HTERT RPE-1 (cell line): Measurements from ENCODE around the gene VWA2.

Source experiments
- in situ Hi-C: fragments of 300-500 bp; cut with MboI; formaldehyde crosslinking; loops from 4 replicates; pipeline ENCODE4 v1.14.3; 2020; ENCODE audit warnings: low sequenced_read_pairs

The VWA2 gene

DNA sequence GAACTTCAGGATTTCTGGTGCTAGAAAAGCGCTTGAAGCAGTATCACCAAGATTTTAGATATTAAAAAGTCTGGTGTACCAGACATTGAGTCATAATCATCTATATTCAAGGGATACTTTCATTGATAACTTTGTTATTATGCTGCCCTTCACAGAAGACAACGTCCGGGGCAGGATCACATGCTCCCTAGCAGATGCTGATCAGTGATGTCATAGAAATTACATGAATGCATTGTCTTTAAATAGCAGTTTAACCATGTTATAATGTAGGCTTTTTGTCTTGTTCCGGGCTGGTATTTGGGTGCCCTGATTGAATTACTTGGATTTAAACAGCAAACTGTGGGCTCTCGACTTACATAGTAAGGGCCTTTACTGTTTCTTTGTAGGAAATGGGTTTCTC is 54.0 kb downstream of the VWA2 start:
- in situ Hi-C loops, result no loop called here

DNA sequence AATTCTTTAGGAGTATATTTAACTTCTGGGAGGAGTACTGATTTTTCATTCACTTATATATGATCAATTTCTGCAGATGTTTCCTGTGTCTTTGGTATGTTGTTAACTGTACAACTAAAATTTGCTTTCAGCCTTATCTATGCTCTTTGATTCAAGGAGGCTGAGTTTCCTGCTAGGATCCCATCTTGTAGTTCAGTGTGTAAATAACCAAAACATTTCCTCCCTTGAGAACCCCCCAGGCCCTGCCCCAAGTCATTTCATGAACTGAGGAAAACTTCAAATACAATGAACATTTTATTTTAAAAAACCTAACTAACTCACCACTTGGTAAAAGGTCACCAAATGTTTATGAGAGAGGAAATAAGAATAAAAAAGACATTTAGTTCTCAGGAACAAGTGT is 55.5 kb downstream of the VWA2 start:
- in situ Hi-C loops, result no loop called here

DNA sequence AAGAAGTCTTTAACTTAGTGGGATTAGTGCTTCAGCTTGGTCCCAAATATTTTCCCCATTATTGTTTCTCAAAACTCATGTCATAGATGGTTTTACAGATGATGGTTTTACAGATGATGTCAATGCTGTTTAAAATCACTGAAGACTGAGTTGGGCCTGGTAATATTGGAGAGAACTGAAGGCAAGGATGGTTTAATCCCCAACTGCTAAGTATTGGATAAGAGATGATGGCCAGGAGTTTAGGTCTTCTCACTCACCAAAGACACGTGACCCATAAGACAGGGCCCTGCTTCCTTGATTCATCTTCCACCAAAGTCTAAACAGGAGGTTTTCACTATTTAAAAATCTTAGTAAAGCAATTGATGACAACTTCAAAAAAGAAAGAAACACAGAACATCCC is 56.3 kb downstream of the VWA2 start:
- in situ Hi-C loops, result no loop called here

DNA sequence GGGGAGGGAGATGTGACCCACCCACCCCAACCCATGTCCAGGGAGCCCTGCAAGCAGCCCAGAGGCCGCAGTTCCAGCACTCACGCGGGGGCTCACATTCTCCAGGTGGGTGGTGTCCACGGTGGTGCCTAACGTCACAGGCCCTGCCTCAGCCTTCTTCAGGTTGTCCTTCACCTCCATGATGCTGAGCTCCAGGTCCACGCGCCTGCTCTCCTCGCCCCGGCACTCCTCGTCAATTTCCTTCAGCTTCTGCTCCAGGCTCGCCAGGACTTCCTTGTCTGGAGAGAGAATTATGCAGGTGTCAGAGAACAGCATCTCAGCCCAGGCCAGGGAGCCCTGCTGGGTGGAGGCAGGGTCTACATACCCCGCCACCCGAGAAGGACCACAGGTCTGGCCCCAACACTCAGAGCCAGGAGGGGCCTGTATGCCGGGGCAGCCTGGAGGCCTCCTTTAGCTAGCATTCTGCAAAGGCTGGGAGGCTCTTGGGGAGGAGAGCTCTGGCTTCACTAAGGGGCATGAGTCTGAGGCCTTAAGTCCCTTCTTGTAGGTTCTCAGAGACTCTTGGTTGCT is 58.2 kb downstream of the VWA2 start:
- in situ Hi-C loops, result no loop called here

DNA sequence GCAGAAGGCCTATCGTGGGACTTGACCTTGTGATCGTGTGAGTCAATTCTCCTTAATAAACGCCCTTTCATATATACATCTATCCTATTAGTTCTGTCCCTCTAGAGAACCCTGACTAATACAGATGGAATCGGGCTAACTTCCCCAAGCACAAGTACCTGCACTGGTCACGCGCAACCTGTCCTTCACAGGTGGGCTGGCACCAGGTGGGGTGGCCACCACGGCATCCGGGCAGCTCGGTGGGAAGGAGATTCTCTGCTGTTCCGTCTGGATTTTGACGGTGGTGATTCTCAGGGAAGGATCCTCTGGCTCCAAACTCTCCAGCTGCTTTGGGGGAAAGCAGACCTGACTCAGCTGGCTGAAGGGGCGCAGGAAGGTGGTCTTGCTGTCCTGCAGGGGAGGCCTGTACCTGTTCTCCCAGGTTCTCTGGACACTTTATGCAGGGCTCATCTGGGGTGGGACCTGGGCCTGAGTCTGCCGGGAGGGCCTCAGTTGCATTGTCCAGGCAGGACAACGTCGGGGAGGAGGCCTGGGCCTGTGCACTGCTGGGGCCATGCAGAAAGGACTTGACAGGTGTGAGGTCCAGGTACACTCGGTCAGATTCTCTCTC is 61.1 kb downstream of the VWA2 start:
- in situ Hi-C loops, result no loop called here

DNA sequence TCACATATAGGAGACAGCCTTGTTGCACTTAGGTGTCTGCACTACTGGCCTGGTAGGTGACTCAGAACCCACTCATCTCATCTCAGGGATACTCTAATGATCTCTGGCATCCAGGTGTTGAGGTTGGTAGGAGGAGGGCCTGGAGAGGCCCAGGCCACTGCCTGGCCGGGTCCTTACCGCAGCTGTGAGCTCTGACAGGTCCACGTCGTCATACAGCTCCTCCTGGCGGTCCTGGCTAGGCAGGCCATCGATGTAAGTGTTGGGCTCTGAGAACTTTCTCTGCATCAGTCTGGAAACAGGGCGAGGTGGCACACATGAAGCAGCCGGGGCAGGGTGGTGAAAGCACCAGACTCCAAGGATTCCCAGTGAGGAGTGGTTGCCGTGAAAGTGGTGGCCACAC is 62.1 kb downstream of the VWA2 start:
- in situ Hi-C loops, result no loop called here

DNA sequence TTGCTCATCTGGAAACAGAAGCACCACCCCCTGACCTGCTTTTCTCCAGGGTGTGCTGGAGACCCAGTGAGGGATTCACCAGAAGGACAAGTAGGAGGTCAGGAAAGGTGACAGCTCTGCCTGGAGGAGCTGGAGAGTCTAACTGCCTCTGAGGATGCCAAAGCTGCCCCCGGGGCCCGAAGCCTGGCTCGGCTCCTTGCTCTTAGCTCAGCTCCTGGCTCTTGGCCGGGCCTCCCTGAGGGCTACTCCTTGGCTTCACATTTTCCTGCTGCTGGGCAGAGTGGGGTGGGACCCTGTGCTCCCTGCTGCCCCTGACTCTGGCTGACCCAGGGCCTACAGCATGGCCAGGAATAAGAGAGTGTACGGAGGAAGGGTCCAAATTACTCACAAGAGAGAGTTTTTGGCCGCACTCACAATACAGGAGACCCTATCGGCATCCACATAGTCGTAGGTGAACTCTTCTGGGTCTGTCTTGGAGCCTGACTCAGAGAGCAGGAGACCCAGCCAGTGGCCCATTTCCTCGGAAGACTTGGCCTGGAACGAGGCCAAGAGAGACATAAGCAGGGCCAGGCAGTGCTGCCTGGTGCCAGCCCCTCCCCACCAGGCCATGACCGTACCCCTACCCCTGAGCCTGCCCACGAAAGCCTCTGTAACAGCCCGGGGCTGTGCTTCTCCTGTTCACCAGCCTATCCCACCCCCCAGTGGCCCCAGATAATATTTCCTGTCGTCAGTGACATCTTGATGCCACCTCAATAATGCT is 63.1 kb downstream of the VWA2 start:
- in situ Hi-C loops, result no loop called here

DNA sequence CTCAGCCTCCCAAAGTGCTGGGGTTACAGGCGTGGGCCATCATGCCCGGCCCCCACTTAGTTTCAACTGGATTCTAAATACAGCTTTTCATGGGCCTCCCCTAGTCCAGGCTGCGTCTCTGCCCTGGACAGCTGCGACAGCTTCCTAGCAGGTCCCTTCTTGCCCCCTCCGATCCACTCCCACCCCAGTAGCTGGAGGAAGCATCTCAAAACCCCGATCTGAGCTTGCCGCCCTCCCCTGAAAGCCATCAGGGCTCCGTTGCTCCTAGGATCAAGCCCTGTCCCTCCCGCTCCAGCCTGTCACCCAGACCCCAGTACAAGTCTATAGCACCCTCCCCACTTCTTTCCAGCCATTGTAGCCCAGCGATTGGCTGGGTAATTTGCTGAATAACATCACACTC is 64.5 kb downstream of the VWA2 start:
- in situ Hi-C loops, result no loop called here

DNA sequence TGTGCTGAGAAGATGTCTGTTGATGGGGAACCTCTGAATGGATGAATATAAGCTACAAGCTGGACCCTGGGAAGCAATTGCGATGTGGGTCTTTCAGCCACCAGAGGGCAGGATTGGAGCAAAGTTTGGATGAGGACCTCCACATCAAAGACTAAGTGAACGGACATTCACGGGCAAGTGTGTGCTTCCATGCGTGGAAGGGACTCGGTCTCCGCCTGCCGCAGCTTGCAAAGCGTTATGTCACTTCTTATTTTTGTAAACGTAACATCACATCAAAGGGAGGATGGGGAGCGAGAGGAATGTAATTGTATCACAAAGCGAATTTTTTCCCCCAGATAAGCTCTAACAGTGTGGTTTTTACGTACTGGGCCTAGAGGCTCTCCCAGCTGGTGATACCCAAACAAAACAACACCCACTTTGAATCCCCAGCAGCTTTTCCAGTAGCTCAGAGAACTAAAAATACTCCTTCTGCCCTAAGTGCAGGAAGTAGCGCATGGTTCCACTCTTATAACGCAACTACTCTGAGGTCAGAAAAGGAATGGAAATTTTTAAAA is 65.0 kb downstream of the VWA2 start:
- in situ Hi-C loops, result no loop called here

DNA sequence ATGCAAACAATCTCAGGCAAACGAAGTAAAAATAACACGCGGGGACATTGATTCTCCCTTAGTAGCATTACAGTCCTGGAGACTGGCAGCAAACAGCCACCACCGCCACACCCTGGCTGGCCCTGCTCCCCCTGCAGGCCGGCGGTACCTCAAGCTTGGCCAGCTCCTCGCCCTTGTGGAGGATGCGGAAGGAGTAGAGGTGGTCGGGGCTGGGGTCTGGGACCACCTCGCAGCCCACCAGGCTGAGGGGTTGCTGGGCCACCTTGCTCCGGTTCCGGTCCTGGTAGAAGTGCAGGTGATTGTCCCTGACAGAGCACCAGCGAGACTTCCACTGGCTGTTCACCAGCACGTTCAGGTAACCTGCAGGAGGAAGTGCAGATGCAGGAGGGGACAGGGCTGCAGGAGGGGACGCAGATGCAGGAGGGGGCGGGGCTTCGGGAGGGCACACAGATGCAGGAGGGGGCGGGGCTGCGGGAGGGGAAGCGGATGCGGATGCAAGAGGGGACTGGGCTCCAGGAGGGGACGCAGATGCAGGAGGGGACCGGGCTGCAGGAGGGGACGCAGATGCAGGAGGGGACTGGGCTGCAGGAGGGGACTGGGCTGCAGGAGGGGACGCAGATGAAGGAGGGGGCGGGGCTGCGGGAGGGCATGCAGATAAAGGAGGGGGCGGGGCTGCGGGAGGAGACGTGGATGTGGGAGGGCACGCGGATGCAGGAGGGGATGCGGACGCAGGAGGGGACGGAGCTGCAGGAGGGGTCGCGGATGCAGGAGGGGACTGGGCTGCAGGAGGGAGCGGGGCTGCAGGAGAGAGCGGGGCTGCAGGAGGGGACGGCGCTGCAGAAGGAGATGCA is 65.7 kb downstream of the VWA2 start:
- in situ Hi-C loops, result no loop called here

DNA sequence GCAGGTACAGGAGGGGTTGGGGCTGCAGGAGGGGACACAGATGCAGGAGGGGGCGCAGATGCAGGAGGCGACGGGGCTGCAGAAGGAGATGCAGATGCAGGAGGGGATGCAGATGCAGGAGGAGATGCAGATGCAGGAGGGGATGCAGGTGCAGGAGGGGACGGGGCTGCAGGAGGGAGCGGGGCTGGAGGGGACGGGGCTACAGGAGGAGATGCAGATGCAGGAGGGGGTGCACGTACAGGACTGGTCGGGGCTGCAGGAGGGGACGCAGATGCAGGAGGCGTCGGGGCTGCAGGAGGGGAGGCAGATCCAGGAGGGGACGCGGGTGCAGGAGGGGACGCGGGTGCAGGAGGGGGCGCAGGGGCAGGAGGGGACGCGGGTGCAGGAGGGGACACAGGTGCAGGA is 66.5 kb downstream of the VWA2 start:
- in situ Hi-C loops, result no loop called here

DNA sequence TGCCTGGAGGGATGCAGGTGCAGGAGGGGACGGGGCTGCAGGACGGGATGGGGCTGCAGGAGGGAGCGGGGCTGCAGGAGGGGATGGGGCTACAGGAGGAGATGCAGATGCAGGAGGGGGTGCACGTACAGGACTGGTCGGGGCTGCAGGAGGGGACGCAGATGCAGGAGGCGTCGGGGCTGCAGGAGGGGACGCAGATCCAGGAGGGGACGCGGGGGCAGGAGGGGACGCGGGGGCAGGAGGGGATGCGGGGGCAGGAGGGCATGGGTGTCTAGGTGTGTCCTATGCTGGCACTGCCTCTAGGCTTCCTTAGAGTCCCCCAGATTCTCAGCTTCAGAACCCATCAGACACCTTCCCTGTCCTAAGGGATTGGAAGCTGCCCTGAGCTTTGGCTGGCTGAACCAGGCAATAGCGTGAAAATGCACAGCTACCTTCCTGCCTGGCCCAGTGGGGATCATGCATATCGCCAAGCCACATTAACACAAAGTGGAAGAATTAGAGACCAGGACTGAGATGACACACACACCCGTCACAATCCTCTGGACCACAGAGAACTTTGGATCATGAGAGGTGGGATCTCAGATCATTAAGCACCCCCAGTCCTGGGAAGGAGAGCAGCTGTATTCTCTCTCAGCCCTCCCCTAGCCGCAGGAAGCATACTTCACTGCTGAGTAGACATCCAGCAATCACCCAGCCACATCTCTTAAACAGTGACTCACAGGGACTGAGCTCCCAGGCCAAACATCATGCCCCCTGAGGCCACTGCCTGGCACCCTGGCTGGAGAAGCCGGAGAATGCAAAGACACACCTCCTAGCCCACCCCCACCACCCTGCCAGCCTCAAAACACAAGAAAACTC is 67.3 kb downstream of the VWA2 start:
- in situ Hi-C loops, result no loop called here

DNA sequence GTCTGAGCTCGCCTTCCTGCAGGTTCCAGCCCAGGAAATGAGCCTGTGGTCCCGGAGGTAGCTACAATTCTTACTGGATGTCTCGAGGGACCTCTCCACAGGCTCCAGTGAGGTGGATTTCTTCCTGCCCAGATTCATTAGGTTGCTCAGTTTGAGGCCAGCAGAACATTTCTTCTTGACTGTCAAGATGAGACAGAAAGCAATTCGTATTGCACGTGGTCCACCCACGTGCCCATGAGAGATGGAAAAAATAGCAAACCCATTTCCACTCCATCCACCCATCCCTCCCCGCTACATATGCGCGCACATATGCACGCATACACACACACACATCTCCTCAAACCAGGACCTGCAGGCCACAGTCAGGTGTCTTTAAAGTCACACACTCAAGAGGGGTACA is 68.7 kb downstream of the VWA2 start:
- in situ Hi-C loops, result no loop called here

DNA sequence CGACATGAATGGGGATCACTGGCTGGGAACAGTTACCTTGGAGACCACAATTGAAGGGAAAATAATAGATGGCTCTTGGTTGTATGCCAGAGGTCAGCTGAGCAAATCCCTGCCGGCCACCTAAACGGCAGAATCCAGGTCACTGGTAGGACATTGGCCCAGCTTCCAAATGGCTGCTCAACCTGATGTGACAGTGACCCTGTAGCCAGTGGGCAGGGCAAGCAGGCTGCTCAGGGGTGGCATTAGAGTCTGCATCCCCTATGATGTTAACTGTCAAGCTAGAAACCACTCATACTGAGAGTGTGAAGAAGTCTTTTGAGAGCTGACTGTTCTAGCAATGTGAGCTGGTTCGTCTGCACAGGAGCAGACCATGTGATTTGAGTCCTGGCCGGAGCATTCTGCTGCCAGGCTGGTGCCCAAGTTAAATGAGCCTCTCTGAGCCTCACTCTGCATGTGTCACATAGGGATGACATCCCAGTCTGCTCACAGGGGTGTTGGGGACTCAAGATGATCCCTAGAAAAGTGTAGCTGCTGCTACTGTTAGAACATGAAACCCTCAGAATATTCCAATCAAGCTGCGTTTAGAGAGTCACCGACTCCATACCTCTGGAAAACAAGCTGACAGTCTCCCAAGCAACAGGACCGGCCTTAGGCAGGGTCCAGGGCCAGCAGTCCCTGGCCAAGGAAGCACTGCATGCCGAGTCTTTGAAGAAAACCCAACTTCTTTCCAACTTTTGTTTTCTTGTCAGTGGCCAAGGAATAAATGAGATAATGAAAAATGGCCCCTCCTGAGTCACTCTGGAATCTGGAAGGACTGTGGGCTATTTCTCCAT is 69.7 kb downstream of the VWA2 start:
- in situ Hi-C loops, result no loop called here

DNA sequence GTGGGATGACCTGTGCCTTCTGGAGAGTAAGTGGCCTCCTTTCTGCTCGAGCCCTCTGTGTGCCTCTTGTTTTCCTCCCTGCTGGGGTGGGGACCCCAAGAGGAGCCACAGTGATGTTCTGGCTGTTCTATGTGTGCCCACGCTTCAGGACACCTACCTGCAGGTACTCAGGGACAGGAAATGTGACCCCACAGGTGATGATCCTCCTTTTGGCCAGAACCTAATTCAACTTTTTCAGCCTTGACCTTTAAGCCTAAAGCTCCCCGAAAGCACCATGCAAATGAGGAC is 70.3 kb downstream of the VWA2 start:
- in situ Hi-C loops, result no loop called here

DNA sequence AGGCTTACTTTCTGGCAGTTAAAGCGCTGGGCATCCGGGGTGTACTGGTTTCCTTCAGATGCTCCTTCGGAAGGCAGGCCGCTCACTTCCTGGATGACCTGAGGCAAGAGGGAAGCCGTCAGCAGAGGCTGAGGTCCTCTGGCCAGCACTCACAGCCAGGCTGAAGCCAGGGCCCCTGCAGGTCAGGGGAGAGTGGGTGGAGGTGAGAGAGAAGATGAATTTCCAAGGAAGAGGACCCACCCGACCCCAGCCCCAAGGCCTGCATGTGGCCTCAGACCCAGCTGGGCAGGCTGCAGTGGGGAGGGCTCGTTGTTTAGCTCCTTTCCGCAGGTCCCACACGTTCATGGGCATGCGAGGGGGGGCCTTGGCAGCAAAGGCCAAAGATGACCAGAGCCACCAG is 71.3 kb downstream of the VWA2 start:
- in situ Hi-C loops, result no loop called here

DNA sequence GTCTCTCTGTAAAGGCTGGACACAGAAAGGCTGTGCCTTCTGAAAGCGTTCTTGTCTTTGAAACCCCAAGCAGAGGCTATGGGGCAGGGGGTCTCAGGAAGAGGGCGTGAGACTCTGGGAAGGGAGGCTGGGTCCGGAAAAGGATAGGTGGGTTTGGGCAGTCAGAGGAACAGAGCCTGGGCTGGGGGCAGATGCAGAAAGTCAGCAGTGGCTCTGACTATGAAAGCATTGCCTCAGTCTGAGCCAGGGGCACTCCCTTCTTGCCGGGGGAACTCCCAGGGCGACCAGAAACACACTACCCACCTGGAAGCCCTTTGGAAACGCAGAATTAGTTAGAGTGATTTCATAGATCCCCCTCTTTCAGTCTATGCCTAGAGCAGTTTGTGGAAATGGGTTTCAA is 72.0 kb downstream of the VWA2 start:
- in situ Hi-C loops, result no loop called here

DNA sequence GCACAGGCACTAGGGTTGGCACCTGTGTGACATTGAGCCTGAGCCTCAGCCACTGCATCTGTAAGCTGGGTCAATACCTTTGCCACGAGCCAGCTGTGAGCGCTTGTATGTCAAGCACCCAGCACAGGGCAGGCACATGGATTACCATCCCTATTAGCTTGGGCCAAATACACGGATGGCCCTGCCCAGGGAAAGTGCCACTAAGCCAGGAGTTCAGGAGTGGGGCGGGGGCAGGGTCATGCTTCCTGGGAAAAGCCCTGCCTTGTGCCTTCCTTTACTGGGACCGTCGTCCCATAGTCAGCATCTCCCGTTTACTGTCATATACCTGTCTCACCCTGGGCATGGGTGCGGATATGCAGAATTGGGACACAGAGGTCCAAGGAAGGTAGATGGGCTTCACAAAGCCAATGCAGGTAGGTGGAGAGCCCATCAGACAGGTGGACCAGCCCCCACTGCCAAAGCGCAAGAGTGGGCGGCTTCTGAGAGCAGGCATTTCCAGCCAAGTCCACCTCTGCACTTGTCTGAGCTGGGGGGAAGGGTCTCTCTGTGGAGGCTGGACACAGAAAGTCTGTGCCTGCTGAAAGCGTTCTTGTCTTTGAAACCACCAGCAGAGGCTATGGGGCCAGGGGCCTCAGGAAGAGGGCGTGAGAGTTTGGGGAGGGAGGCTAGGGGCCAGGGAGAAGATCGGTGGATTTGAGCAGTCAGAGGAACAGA is 72.6 kb downstream of the VWA2 start:
- in situ Hi-C loops, result no loop called here

DNA sequence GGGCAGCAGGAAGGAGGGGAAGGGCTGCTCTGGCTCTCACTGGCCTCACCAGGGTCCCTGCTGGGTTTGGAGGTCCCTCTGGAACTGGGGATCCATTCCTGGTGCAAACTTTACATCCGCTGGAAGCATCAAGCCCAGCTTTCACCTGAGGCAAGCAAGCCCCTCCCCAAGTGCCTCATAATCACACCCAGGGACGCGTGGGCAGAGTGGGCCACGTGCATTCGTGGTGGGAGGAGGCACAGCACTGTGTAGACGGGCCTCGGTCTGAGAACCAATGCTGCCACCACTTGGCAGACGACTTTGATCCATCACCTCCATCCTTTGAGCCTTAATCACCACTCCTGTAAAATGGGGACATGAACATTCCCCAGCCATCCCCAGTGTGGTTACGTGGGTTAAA is 74.1 kb downstream of the VWA2 start:
- in situ Hi-C loops, result no loop called here
